ENCODE results near the gene TRMT11.
"Not testable (repeated sequence)": the region's sequence is repeated elsewhere in the genome, so short reads cannot be mapped to it uniquely, and the experiment has no call there.

The TRMT11 gene

DNA sequence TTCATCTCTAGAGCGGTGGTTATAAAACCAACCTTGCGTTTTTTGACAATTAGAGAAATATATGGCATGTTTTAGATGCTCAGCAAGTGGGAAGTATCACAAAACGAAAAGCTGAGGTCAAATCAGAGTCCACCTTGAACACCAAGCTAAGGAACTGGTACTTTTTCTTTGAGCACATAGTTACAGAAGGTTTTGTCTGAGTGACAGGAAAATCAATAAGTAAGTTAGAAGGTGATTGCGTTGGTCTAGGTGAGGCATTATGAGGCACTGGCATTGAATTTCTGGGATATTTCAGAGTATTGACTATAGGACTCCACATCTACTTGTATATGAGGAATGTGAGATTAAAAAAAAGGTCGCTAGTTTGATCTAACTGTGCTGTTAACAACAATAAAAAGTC lies 30.4 kb upstream of the TRMT11 start:
- no peak for DNase-seq
- intact Hi-C loops (cut with DNase I): loop anchor here (2.0 to 5.0 kb wide), 2 partner anchors 99 to 175 kb away; no protein-coding TSS in a partner anchor

GRCh38 chr6:125956506-125957390 lies 29.6 kb upstream of the TRMT11 start, which contains the start of gene HINT3:
TSS of gene HINT3 (plus strand) at chr6:125956770. CDS start at chr6:125956978, 208 bp downstream.
- DNase-seq: peak; percentile 94 to 100 (median 98)
- intact Hi-C loops (cut with DNase I): loop anchor here (2.0 to 5.0 kb wide), 2 partner anchors 99 to 176 kb away; no protein-coding TSS in a partner anchor

DNA sequence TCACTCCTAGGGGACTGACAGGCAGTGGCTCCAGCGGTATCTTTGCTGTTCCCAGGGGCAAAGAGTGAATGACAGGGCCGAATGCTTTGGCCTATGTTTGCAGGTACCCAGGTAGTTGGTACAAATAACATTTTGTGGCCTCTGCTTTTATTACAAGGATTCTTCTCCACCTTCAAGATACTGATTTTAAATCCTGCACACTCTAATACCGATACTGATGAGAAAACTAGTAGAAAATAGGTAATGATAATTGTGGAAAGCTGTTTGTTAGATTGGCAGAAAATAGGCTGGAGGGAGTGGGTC lies 29.0 kb upstream of the TRMT11 start:
- intact Hi-C loops (cut with DNase I): loop anchor here (2.0 to 5.0 kb wide), 2 partner anchors 100 to 177 kb away; no protein-coding TSS in a partner anchor
- DNase-seq: no peak

DNA sequence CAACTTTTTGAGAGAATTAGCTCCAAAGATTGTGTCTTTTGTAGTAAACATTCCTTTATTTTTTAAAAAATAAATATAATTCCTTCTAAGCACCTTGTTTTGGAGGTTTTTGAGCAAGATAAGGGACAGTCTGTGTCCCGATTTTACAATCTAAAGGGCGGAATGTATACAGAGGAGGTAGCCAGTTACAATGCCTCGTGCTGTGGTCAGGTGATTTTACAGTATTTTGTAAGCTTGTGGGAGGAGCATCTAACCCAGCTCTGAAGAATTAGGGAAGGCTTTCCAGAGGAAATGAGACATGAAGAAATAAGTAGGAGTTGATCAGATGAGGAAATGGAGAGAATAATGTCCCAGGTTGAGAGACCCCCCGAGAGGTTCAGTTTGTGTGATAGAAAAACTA lies 28.5 kb upstream of the TRMT11 start:
- peak in 1 of 10 donors; percentile 13 for DNase-seq
- intact Hi-C loops (cut with DNase I): loop anchor here (2.0 to 5.0 kb wide), 2 partner anchors 101 to 177 kb away; no protein-coding TSS in a partner anchor

- no peak for DNase-seq
- intact Hi-C loops (cut with DNase I): loop anchor here (5.0 kb wide), 1 partner anchor 102 kb away; no protein-coding TSS in a partner anchor
These were observed 27.3 kb upstream of the TRMT11 start for GRCh38 chr6:125959041-125959440.

DNA sequence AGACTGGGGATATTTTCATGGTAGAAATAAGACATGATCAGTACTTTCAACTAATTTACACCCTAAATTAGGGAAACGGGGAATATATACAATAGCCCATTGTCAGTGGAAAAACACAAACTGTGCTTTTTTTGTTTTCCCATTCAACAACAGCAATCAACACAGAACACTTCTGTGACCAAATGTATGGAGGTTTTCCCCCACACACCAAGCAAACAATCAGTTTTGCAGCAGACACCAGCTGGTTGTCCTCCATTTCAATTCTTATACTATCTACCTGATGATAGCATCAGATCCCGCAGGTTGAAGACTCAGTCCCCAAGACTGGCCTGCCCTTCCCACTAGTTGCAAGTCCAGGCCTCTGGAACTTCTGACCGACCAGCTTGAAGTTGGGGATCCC lies 25.2 kb upstream of the TRMT11 start:
- DNase-seq: peak in 1 of 10 donors; percentile 55
- intact Hi-C loops (cut with DNase I): loop anchor here (5.0 kb wide), 1 partner anchor 834 kb away; no protein-coding TSS in a partner anchor

DNA sequence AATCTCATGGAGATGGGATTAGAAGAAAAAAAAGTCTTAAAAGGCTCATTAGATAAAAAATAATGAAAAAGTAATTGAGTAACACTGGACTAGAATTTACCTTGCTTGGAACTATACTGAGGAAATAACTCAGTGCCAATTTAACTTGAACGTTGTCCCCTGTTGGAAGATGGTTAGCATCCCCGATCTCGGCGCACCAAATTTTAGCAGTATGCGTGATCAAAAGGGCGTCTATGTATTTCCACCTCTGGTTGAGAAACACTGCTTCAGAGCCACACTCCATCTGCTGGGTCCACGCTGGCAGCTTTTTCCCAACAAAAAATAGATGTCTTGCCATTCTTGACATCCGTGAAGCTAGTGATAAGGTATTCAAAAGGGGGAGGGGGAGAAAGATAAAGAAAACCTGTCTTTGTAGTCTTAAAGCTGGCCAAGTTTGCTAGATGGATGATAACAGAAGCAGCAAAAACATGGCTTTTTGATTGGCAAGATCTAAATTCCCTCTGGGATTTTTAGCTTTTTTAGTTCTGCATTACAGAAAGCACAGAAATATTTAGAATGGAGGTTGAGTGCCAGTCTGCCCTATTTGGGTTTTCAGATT lies 23.3 kb upstream of the TRMT11 start:
- intact Hi-C loops (cut with DNase I): loop anchor here (5.0 kb wide), 1 partner anchor 836 kb away; no protein-coding TSS in a partner anchor
- peak in 1 of 10 donors; percentile 74 for DNase-seq

DNA sequence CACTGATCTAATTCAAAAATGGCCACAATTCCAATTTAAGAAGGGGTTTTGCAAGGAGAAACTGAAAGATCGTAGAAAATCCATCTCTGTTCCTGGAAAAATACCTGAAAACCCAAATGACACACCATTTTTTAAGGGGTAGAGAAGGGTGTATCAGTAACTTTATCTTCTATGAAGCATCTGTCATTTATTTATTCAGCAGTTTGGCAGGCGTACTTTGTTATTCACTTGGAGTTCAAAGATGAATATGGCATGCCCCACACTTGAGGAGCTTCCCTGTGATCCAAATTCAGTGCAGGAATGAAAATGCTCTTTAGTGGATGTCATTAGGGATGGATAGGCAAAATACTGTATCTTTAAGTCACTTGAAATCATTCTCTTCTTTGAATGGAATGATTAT lies 22.5 kb upstream of the TRMT11 start:
- intact Hi-C loops (cut with DNase I): loop anchor here (5.0 kb wide), 1 partner anchor 837 kb away; no protein-coding TSS in a partner anchor
- DNase-seq: no peak

DNA sequence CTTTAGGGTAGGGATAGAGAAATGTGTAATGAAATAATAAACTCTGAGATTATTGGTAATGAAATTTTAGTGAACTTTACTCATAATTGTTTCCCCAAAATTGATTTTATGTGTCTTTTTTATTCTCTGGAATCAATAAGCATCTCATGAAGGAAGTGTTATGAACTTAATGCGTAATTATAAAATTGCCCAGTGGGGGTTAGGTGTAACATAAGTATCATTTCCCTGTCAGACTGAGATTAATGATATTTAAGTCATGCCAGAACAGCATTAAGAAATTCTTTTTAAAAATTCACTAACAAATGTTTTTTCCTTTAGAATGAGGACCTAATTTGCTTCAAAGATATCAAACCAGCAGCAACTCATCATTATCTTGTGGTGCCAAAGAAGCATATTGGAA lies 19.8 kb upstream of the TRMT11 start:
- DNase-seq: no peak
- intact Hi-C loops (cut with DNase I): no loop called here

DNA sequence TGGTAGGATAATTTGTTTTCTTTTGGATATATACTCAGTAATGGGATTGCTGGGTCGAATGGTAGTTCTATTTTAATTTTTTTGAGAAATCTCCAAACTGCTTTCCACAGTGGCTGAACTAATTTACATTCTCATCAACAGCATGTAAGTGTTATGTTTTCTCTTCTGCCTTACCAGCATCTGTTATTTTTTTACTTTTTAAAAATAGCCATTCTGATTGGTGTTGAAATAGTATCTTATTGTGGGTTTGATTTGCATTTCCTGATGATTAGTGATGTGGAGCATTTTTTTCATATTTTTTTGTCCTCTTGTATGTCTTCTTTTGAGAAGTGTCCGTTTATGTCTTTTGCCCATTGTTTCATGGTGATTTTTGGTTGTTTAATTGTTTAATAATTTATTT lies 17.8 kb upstream of the TRMT11 start:
- intact Hi-C loops (cut with DNase I): no loop called here
- no peak for DNase-seq

DNA sequence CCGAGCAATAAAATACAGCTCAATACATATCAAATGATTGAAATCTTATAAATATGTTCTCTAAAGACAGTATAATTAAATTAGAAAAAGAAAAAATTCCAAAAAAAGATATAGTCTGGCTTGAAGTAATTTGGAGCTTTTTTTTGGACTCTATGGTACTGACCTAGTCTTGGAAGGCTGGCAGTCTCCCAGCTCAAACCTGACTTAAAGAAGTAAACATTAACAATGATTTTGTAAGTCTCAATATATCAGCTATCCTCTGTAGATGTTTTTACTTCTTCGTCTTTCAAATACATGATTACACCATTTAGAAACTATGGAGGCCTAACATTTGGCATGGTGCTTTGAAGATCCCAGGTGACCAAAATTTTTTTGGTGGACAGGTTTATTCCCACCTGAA lies 15.6 kb upstream of the TRMT11 start:
- intact Hi-C loops (cut with DNase I): no loop called here

DNA sequence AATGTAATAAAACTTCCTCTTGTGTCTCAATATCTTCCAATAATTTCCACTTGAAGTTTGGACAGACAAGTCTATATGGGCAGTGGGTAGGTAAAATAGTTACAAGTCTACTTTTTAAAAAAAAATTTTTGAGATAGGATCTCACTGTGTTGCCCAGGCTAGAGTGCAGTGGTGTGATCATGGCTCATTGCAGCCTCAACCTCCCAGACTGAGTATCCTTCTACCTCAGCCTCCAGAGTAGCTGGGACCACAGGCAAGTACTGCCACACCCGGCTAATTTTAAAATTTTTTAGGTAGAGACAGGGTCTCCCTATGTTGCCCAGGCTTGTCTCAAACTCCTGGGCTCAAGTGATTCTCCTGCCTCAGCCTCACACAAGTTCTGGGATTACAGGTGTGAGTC lies 13.9 kb upstream of the TRMT11 start:
- intact Hi-C loops (cut with DNase I); DNase-seq: not testable (repeated sequence)

More for the DNA sequence above, 15.6 kb upstream of the TRMT11 start:
- no peak for DNase-seq

DNA sequence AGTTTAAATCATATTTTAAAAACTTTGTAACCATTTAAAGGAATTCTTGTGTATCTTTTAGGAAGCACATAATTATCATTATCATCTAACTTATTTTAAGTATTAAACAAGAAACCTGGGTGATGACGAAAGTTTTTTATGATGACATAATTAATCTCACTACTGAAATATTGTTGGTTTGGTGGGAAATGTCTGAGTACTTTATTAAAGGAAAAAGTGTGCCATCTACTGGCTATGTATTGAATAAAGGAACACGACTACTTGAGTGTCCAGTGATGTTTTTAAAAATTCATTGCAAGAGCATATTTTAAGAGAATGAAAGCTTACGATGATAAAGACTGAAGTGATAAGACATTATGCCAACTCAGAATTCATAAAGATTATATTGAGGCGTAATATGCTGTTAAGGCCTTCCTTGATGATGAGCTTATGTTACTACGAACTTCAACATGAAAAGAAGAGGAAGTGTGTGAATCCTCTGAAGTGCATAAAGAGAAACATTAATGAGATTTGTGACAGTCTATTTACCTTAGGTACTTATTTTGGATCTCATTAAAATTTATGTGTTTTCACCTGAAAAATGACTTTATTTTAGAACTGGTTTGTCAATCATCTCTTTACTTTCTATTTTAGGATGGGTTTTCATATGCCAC lies 12.0 kb upstream of the TRMT11 start:
- no peak for DNase-seq
- intact Hi-C loops (cut with DNase I): loop anchor here (2.0 kb wide), 1 partner anchor 194 kb away; no protein-coding TSS in a partner anchor

DNA sequence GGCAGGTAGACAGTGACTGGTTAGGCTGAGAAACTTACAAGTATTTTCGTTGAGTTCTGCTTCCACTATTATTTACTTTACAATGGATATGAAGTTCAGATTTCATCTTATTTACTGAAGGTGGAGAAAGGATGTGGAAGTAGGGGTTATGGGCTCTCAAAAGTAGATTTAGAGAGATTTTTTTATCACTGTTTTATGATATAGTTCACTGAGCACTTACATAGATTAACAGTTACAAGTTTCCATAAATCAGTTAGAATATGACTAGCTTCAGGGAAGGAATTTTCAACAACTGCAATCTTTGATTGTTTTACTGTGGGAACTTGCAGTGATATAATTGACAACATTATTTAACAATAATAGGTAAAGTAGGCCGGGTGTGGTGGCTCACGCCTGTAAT lies 7.2 kb upstream of the TRMT11 start:
- no peak for DNase-seq
- intact Hi-C loops (cut with DNase I): loop anchor here (5.0 kb wide), 1 partner anchor 667 kb away; no protein-coding TSS in a partner anchor

DNA sequence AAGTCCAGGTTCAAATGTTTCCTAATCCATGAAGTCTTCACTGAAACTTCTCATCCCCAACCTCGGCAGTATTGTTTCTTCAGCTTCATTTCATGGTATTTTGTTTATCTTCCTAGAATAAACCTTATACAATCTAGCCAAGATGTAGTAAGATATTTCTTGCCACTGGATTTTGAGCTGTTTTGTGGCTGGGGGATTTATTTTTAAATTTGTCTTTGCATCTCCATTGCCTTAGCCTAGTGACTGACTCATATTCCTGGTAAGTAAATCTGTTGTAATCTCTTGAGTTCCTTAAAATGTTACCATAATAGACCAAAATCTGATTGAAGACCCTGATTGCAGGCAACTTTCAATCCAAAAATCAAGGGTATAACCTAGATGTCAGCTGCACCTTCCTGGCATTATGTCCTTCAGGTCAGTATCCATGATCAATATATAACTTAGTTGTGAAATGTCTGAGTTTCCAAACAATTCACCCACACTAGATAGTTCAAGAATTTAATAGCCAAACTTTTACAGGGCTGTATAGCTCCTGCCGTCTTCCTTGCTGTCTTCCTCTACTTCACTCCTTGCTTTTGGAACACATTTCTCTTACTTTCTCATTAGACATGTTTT lies 4.7 kb upstream of the TRMT11 start:
- DNase-seq: no peak

GRCh38 chr6:125983246-125983945 lies 2.9 kb upstream of the TRMT11 start:
- intact Hi-C loops (cut with DNase I): no loop called here
- DNase-seq: no peak

More for the DNA sequence above, 4.7 kb upstream of the TRMT11 start:
- intact Hi-C loops (cut with DNase I): no loop called here

DNA sequence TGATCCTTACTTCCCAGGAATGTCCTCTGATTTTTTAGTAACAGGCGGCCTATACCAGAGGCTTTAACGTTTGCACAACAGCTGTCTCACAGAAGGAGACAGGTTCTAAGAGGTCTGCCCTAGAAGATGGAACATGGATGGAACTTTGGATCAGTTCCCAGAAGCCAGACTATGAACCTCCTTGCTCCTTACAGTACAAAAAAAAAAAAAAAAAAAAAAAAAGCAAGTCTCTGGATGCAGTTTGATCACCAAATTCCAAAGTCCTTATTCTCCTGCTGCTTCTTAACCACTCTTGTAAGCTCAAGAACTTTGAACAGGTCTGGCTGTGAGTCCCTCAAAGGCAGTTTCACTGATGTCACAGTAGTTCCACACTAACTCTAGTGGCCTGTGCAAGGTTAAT lies 2.0 kb upstream of the TRMT11 start:
- intact Hi-C loops (cut with DNase I): no loop called here

DNA sequence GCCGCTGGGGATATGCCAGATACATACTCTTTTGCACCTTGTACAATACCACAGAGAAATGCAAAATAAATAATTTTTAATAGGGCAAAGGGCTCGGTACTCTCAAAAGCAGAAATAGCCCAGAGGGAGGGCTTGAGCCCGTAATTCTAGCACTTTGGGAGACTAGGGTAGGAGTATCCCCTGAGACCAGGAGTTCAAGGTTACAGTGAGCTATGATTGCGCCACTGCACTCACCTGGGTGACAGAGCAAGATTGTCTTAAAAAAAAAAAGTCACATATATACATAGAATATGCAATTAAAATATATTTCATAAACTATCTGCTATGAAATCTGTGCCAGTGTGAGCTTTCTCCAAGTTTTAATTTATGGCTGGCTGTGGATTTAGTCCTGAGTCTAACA lies 818 bp upstream of the TRMT11 start:
- no peak for DNase-seq
- intact Hi-C loops (cut with DNase I): no loop called here

More for the DNA sequence above, 2.0 kb upstream of the TRMT11 start:
- no peak for DNase-seq

GRCh38 chr6:125985979-125986300 lies 400 bp upstream of the TRMT11 start:
- intact Hi-C loops (cut with DNase I): no loop called here

More at GRCh38 chr6:125985979-125986300, 400 bp upstream of the TRMT11 start:
- DNase-seq: no peak

Measured in posterior cingulate gyrus (tissue), 11 donors.